NB4 (cell line): ENCODE results near the gene ZKSCAN8.
A peak's percentile ranks its signal among the peaks of the same experiment; 100 is the strongest.

Experiments used
- DNase-seq: peaks from one replicate; pipeline ENCODE4 v3.0.0; 2010; ENCODE audit warnings: low read depth
- H3K4me3 ChIP-seq: one replicate; pipeline ENCODE4 v1.5.1; 2011; ENCODE audit warnings: mild to moderate bottlenecking, low read depth, low read length, moderate library complexity
- MYC ChIP-seq: IDR thresholded peaks from 2 replicates; pipeline ENCODE4 v1.6.1; 2011; ENCODE audit warnings: low read depth, low read length
- POLR2A ChIP-seq: IDR thresholded peaks from 2 replicates; pipeline ENCODE4 v1.6.1; 2011; ENCODE audit warnings: mild to moderate bottlenecking; ENCODE audit not compliant: insufficient read length; ENCODE audit errors: extremely low read depth
- TF ChIP-seq, protein P1 (sequence below): IDR thresholded peaks from 2 replicates; pipeline ENCODE4 v1.6.1; 2011; ENCODE audit warnings: low read depth, low read length
- TF ChIP-seq, protein P2 (sequence below): IDR thresholded peaks from one replicate; pipeline ENCODE4 v1.5.1; 2012; ENCODE audit warnings: low read depth, low read length

ZKSCAN8 gene

DNA sequence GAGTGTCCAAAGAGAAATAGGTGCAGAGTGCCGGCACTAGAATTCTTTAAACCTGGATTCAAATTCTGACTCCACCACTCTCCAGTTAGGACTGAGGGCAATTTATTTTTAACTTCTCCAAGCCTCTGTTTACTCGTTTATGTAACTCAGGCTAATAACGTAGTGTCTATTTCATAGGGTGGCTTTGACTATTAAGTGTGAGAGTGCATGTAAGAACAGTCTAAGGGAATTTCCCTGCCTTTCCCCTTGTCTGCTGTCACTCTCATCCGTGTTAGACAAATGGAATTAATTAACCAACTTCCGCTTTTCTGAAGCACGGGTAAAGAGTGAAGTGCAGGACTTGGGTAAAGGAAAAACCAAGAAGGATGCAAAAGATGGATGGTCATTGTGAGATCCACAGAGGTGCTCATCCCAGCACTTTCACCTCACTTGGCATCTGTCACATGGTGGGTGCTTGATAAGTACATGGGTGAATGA is 4.1 kb upstream of the ZKSCAN8 start:
- TF ChIP-seq, protein P1, sequence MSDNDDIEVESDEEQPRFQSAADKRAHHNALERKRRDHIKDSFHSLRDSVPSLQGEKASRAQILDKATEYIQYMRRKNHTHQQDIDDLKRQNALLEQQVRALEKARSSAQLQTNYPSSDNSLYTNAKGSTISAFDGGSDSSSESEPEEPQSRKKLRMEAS = no peak
- TF ChIP-seq POLR2A (no peak), MYC (no peak)
- TF ChIP-seq, protein P2, sequence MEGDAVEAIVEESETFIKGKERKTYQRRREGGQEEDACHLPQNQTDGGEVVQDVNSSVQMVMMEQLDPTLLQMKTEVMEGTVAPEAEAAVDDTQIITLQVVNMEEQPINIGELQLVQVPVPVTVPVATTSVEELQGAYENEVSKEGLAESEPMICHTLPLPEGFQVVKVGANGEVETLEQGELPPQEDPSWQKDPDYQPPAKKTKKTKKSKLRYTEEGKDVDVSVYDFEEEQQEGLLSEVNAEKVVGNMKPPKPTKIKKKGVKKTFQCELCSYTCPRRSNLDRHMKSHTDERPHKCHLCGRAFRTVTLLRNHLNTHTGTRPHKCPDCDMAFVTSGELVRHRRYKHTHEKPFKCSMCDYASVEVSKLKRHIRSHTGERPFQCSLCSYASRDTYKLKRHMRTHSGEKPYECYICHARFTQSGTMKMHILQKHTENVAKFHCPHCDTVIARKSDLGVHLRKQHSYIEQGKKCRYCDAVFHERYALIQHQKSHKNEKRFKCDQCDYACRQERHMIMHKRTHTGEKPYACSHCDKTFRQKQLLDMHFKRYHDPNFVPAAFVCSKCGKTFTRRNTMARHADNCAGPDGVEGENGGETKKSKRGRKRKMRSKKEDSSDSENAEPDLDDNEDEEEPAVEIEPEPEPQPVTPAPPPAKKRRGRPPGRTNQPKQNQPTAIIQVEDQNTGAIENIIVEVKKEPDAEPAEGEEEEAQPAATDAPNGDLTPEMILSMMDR = no peak
- H3K4me3 ChIP-seq = peak overlapping the region; percentile 97
- peak; percentile 81 for DNase-seq

DNA sequence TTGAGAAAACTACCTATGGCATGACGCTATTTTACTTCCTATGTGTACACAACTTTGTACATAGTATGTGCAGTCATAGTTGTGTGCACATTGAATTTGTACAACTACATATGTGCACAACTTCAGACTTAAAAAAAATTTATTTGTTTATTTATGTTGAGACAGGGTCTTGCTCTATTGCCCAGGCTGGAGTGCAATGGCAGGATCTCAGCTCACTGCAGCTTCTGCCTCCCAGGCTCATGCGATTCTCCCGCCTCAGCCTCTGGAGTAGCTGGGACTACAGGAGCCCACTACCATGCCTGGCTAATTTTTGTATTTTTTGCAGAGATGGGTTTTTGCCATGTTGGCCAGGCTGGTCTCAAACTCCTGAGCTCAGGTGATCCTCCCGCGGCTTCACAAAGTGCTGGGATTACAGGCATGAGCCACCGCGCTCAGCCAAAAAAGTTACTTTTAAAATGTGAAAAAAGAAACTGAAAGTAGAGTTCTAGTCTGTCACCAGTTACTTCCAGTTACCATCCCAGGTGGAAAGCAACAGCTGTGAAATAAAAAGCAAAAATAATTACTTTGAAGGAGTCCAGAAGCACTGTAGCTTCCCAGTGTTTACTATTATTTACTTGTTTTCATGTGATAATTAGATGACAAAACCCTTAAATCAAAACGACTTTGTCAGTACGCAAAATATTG is 1.7 kb upstream of the ZKSCAN8 start:
- no peak overlapping the region for H3K4me3 ChIP-seq
- TF ChIP-seq, protein P1 = no peak
- TF ChIP-seq MYC = no peak
- TF ChIP-seq POLR2A = no peak
- TF ChIP-seq, protein P2 = no peak
- DNase-seq = no peak

DNA sequence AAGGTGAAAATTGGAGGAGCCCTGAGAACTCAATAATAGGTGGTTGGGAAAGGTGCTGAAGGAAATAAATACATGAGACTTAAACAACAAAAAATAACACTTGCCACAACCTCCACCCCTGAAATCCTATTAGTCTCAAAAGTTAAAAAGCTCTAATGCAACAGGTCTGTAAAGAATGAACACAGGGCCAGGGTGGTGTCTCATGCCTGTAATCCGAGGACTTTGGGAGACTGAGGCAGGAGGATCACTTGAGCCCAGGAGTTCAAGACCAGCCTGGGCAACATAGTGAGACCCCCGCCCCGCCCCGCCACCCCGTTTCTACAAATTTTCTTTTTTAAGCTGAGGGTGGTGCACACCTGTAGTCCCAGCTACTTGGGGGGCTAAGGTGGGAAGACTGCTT is 1.1 kb upstream of the ZKSCAN8 start:
- TF ChIP-seq, protein P2 = no peak
- TF ChIP-seq POLR2A (no peak), MYC (no peak)
- TF ChIP-seq, protein P1 = no peak
- no peak overlapping the region for H3K4me3 ChIP-seq
- no peak for DNase-seq

GRCh38 chr6:28142446-28142845 is 763 bp downstream of the ZKSCAN8 start:
- DNase-seq = peak; percentile 31
- TF ChIP-seq MYC = no peak
- TF ChIP-seq, protein P1 = no peak
- TF ChIP-seq POLR2A = no peak
- TF ChIP-seq, protein P2 = no peak
- peak overlapping the region; percentile 93 for H3K4me3 ChIP-seq

DNA sequence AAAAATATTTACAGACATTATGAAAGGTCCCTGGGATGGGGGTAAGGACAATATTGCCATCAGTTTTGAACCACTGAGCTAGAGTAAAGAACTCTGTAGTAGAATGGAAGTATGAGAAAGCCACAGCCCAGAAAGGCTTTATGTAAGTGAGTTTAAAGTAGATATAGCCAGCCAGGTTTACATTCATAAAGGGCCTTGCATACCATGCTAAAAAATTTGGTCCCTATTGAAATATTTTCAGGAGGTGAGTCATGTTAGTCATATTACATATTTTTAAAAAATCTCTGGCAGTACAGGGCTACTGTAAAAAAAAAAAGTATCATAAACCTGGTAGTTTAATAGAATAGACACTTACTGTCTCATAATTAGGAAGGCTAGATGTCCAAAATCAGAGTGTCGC is 3.5 kb downstream of the ZKSCAN8 start:
- TF ChIP-seq, protein P1 = no peak
- TF ChIP-seq MYC (no peak), POLR2A (no peak)
- TF ChIP-seq, protein P2 = no peak
- H3K4me3 ChIP-seq = no peak overlapping the region
- DNase-seq = no peak
